ENCODE results near the gene RNPS1. TPM values are rescaled to one million over a fixed set of nuclear protein-coding genes. Genes with fewer than 3 reads are reported as not detected.

The RNPS1 gene
- total and polyA plus RNA-seq, 9 of the 15 experiments (the other 6 are each of a cell fraction or from before 2014, with no cell fraction given) = 44.9 to 338 (median 202) TPM

- Histone ChIP-seq H3K9me3 (replicated peaks; ENCODE audit: control insufficient read depth, insufficient read depth, low read depth, low read length) (no peaks in the 10 kb centered on the region), H4K20me1 (replicated peaks; ENCODE audit: control insufficient read depth, insufficient read depth, low read length) (no peaks in the 10 kb centered on the region), H3K9me1 (ENCODE audit: control insufficient read depth, insufficient read depth, low read length) (no peaks in the 10 kb centered on the region), H3K27me3 (ENCODE audit: control insufficient read depth in 2 of 2, insufficient read depth in 2 of 2, low read length in 2 of 2) (no peaks in the 10 kb centered on the region), H3K79me2 (ENCODE audit: control insufficient read depth, insufficient read depth, low read length) (no peaks in the 10 kb centered on the region), H3K4me1 (replicated peaks in 1 of 2; ENCODE audit: control insufficient read depth in 2 of 2, insufficient read depth in 2 of 2, low read length in 2 of 2) (peaks cover 0 to 53% of the 10 kb centered on the region in 2 experiments; a peak in 2 of 5 replicates), H3K36me3 (ENCODE audit: control insufficient read depth, insufficient read depth, low read length) (peaks cover 57% of the 10 kb centered on the region; the same call in 2 of the 3 replicates), H3K4me2 (ENCODE audit: insufficient read depth, low read length) (no peak overlapping the region), H2AFZ (ENCODE audit: low read depth, low read length) (no peak overlapping the region), H3K27ac (ENCODE audit: extremely low read depth, low read depth, low read length) (no peak overlapping the region), H3K9ac (ENCODE audit: insufficient read depth in 1 of 2, low read depth in 2 of 2, low read length in 2 of 2) (no peak overlapping the region), H3K4me3 (no peak overlapping the region)
- no peak for ATAC-seq
- in situ Hi-C loops (cut with MboI) = no loop called here
- POLR2A ChIA-PET = interaction anchor here (6.6 kb wide), 1 partner anchor 14 kb away, joined by 39 read pairs; the partner anchor contains the start of gene ECI1
- whole genome bisulfite sequencing (ENCODE audit: insufficient coverage, low coverage, missing lambda C conversion rate) = no CpG with 5 or more reads among the region's 40 CpGs
- intact Hi-C loops (cut with micrococcal nuclease) = no loop called here
- CTCF ChIA-PET (ENCODE audit: low intra/inter-chr PET ratio) = no interaction called here
- no peak for FAIRE-seq
- DNase-seq (ENCODE audit: extremely low read depth in 1 of 4, low spot score in 3 of 4) = no peak
- no TSS peak for BruUV-seq (replicated peaks)
- TF ChIP-seq, protein P1, sequence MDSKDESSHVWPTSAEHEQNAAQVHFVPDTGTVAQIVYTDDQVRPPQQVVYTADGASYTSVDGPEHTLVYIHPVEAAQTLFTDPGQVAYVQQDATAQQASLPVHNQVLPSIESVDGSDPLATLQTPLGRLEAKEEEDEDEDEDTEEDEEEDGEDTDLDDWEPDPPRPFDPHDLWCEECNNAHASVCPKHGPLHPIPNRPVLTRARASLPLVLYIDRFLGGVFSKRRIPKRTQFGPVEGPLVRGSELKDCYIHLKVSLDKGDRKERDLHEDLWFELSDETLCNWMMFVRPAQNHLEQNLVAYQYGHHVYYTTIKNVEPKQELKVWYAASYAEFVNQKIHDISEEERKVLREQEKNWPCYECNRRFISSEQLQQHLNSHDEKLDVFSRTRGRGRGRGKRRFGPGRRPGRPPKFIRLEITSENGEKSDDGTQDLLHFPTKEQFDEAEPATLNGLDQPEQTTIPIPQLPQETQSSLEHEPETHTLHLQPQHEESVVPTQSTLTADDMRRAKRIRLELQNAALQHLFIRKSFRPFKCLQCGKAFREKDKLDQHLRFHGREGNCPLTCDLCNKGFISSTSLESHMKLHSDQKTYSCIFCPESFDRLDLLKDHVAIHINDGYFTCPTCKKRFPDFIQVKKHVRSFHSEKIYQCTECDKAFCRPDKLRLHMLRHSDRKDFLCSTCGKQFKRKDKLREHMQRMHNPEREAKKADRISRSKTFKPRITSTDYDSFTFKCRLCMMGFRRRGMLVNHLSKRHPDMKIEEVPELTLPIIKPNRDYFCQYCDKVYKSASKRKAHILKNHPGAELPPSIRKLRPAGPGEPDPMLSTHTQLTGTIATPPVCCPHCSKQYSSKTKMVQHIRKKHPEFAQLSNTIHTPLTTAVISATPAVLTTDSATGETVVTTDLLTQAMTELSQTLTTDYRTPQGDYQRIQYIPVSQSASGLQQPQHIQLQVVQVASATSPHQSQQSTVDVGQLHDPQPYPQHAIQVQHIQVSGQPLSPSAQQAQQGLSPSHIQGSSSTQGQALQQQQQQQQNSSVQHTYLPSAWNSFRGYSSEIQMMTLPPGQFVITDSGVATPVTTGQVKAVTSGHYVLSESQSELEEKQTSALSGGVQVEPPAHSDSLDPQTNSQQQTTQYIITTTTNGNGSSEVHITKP (IDR thresholded peaks at IDR 0.05; ENCODE audit: partially characterized antibody) = no peak
- TF ChIP-seq CBFA2T2 (conservative IDR thresholded peaks at IDR 0.05) = no peak
- no peak for TF ChIP-seq PHF20 (IDR thresholded peaks at IDR 0.05; ENCODE audit: partially characterized antibody)
- no peak for TF ChIP-seq NRF1 (conservative IDR thresholded peaks at IDR 0.05 in 1 of 2, IDR thresholded peaks at IDR 0.05 in 1 of 2)
- no peak for TF ChIP-seq ZNF165 (CRISPR knock-in tag; IDR thresholded peaks at IDR 0.05; ENCODE audit: borderline replicate concordance)
- TF ChIP-seq, protein P2, sequence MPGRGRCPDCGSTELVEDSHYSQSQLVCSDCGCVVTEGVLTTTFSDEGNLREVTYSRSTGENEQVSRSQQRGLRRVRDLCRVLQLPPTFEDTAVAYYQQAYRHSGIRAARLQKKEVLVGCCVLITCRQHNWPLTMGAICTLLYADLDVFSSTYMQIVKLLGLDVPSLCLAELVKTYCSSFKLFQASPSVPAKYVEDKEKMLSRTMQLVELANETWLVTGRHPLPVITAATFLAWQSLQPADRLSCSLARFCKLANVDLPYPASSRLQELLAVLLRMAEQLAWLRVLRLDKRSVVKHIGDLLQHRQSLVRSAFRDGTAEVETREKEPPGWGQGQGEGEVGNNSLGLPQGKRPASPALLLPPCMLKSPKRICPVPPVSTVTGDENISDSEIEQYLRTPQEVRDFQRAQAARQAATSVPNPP (IDR thresholded peaks at IDR 0.05; ENCODE audit: borderline replicate concordance, insufficient read depth, insufficient read length) = no peak
- no peak for TF ChIP-seq MXD1 (CRISPR knock-in tag; IDR thresholded peaks at IDR 0.05; ENCODE audit: borderline replicate concordance, poor library complexity, severe bottlenecking)
- TF ChIP-seq, protein P3, sequence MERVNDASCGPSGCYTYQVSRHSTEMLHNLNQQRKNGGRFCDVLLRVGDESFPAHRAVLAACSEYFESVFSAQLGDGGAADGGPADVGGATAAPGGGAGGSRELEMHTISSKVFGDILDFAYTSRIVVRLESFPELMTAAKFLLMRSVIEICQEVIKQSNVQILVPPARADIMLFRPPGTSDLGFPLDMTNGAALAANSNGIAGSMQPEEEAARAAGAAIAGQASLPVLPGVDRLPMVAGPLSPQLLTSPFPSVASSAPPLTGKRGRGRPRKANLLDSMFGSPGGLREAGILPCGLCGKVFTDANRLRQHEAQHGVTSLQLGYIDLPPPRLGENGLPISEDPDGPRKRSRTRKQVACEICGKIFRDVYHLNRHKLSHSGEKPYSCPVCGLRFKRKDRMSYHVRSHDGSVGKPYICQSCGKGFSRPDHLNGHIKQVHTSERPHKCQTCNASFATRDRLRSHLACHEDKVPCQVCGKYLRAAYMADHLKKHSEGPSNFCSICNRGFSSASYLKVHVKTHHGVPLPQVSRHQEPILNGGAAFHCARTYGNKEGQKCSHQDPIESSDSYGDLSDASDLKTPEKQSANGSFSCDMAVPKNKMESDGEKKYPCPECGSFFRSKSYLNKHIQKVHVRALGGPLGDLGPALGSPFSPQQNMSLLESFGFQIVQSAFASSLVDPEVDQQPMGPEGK (CRISPR knock-in tag; IDR thresholded peaks at IDR 0.05; ENCODE audit: borderline replicate concordance) = no peak
- TF ChIP-seq PRMT5 (CRISPR knock-in tag; IDR thresholded peaks at IDR 0.05) = no peak
- TF ChIP-seq NCOA2 (IDR thresholded peaks at IDR 0.05; ENCODE audit: partially characterized antibody in 2 of 2) = no peak
- no peak for TF ChIP-seq SNAPC5 (CRISPR knock-in tag; IDR thresholded peaks at IDR 0.05)
- TF ChIP-seq CREM (IDR thresholded peaks at IDR 0.05; ENCODE audit: low read depth) = no peak
Measured at GRCh38 chr16:2237102-2237482, 30.8 kb downstream of the RNPS1 start.

Measured in K562 (cell line).